GM21423 (cell line): Measurements from ENCODE around the gene ITPKC.
"Not testable (repeated sequence)": the region's sequence is repeated elsewhere in the genome, so short reads cannot be mapped to it uniquely, and the experiment has no call there.

Experiments
- ATAC-seq: cut with Tn5 transposase; IDR thresholded peaks from one replicate; pipeline ENCODE4 v1.9.1; 2021; ENCODE audit warnings: mild to moderate bottlenecking, moderate library complexity; ENCODE audit not compliant: unreplicated experiment

ITPKC gene

DNA sequence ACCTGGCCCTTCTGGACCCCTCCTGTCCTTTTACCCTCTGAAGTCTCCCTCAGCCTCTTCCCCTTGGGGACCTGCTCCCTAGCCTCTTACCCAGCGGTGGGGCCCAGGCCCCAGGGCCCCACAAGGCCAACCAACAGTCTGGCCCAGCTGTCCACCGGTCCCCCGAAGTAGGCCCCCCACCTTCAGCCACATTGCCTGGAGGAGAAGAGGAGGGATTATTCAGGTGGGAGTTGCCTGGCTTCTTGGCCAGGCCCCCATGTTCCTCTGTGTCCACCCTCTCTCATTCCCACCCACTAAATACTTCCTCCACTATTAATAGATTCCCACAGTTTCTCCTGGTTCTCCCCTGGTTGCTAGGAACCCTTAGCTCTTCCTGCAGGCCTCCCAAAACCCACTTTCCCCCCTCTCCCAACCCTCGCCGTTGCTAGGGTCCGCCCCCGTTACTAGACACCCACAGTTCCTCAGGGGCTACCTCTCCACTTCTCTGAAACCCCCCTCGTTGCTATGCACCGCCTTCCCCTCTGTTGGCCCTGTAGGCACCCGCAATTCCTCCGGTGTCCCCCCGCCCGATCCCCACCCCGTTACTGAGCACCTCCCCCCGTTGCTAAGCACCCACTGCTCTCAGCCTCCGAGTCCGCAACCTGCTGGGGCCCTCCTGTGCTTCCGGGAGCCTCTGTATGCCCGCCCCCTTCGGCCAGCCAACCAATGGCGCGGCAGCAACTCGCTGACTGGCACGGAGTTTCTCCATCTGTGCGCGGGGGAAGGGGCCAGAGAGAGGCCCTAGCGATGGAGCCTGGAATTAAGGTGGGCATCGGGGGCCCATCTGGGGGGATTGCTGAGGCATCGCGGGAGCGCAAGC, 2.2 kb upstream of the ITPKC start:
- peak; percentile 61 for ATAC-seq

DNA sequence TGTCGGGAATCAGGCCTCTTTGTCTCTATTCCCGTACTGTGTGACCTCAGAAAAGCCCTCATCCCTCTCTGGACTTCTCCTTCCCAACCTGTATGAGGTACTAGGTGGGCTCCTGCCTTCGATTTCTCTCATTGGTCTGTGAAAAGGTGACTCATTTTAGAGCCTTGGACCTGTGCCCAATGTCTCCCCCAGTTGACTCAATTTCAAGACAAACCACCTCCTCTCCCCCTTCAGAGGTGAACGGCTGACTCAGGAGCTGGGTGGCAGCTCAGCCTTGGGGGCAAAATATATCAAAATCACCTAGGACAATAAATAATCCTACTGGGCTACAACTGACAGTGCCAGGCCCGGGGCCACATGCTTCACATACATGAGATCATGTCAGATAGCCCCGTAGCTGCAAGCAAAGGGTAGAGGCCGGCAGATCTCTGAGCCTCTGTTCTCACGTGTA, 856 bp upstream of the ITPKC start:
- no peak for ATAC-seq

DNA sequence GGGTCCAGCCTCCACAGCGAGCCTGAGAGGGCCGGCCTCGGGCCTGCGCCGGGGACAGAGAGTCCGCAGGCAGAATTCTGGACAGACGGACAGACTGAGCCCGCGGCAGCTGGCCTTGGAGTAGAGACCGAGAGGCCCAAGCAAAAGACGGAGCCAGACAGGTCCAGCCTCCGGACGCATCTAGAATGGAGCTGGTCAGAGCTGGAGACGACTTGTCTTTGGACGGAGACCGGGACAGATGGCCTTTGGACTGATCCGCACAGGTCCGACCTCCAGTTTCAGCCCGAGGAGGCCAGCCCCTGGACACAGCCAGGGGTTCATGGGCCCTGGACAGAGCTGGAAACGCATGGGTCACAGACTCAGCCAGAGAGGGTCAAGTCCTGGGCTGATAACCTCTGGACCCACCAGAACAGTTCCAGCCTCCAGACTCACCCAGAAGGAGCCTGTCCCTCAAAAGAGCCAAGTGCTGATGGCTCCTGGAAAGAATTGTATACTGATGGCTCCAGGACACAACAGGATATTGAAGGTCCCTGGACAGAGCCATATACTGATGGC, 490 bp downstream of the ITPKC start:
- ATAC-seq: no peak

DNA sequence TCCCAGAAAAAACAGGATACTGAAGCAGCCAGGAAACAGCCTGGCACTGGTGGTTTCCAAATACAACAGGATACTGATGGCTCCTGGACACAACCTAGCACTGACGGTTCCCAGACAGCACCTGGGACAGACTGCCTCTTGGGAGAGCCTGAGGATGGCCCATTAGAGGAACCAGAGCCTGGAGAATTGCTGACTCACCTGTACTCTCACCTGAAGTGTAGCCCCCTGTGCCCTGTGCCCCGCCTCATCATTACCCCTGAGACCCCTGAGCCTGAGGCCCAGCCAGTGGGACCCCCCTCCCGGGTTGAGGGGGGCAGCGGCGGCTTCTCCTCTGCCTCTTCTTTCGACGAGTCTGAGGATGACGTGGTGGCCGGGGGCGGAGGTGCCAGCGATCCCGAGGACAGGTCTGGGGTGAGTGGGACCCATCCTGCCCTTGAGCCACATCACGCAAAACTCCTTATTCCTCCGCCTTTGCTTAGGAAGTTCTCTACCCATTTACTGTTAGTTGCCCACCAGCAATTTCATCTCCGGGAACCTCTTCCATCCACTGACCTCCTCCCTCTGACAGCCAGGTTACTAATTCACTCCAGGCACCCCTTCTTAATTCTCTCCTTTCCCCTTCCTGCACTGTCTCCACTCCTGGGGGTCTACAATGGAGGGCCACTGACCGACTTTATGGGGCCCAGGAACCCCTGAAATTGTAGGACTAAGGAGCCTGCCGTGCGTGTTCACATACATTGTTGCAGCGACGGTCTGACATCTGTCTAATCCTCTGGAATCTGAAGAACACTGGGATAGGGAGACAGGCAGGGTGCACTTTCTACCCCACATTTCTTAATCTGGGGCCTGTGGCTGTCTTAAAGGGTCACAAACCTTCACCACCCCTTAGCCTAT, 1.2 kb downstream of the ITPKC start:
- ATAC-seq: no peak

DNA sequence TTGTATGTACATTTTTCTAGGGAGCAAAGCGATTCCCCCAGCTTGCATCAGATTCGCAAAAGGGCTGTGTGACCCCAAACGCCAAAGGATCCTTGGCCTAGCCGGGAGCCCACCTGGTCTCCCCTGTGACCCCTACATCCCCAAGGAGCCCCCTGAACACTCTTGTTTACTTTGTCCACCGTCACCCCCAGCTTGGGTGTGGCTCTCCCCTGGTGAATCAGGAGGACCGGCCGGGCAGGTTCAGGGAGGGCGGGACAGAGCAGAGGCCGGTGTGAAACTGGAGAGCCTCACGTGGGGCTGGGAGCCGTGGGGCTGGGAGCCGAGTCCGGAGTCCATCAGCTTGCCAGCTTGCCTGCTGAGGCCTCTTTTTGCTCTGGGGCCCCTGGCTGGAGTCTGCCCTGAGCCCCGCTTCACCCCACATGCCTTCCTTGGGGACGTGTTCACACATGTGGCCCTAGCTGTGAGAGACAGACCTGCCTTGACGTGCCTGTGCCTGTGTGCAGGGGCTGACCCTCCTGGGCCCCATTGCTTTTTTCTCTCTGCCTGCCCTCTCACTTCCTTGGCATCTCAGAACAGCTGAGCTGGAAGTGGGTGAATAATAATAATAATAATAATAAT, 2.0 kb downstream of the ITPKC start:
- no peak for ATAC-seq

DNA sequence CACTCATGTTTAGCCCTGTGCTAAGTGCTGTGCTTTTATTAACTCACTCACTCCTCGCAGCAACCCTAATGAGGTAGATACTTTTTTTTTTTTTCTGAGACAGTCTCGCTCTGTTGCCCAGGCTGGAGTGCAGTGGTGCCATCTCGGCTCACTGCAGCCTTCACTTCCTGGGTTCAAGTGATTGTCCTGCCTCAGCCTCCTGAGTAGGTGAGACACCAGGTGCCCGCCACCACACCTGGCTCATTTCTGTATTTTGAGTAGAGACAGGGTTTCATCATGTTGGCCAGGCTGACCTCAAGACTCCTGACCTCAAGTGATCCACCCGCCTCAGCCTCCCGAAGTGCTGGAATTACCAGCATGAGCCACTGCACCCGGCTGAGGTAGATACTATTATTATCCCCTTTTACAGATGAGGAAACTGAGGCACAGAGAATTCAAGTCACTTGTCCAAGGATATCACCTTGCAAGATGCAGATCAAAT, 2.5 kb downstream of the ITPKC start:
- ATAC-seq: no peak

DNA sequence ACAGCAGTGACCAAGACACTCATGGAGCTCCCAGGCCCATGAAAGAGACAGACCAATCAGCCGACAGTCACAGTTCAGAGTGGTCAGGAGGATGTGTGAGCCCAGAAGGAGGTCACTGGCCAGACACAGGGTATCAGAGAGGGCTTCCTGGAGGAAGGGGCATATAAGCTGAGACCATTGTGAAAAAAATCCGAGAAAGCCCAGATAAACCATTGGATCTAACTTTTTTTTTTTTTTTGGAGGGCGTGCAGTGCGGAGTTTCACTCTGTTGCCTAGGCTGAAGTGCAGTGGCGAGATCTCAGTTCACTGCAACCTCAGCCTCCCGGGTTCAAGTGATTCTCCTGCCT, 4.2 kb downstream of the ITPKC start:
- no peak for ATAC-seq

DNA sequence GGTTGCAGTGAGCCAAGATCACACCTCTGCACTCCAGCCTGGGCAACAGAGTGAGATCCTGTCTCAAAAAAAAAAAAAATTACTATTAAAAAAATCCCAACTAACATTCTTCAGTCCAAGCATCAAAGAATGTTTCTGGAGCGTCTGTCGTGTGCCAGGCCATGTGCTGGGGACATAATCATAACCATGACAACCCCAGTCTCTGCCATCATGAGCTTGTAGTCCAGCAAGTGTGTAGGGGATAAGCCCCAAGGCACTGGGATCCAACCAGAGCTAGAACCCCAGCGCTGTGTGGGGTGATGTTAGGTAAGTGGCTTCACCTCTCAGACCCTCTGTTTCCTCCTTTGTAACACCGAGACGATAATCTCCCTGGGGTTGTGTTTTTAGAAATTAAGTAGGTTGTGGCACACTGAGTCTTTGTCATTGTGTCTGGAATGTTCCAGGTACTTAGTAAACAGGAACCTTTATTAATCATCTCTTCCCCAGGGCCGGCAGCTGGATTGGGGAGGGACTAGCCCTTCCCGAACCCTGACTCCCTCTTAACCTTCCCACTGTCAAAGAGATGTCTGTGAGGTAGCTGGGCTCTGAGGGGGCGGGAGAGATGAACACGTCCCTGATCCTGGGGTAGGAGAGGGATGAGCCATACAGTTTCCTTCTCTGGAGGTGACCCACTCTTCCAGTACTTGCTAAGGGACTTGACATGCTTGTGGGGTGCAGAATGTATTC, 5.2 kb downstream of the ITPKC start:
- ATAC-seq: no peak

DNA sequence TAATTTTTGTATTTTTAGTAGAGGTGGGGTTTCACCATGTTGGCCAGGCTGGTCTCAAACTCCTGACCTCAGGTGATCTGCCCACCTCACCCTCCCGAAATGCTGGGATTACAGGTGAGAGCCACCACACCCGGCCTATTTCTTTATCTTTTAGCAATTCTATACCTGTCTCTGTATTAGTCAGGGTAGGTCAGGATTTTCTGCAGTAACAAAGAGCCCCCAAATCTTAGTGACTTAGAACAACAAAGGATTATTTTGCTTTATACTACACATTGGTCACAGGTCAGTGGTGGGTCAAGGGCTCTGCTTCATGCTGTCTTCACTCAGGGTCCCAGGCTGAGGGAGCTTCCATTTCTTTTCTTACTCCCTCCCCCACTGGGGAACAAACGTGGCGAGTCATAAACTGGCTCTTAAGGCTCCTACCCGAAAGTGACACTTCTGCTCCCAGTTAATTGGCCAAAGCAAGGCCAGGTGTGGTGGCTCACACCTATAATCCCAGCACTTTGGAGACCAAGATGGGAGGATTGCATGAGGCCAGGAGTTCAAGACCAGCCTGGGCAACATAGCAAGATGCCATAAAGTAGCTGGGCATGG, 6.8 kb downstream of the ITPKC start:
- ATAC-seq: no peak

DNA sequence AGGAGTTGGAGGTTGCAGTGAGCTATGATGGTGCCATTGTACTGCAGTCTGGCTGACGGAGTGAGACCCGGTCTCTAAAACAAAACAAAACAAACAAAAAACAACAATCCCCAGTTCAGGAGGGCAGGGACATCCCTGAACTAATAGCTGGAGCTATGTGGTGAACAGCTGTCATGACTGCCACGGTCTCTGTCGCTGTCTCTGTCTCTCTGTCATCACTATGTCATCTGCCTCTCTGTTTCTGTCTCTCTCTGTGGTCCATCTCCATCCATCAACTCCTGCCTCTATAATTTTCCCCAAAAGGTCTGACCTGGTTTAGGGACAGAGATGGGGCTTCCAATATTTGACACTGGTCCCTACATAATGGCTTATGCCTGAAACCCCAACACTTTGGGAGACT, 7.4 kb downstream of the ITPKC start:
- no peak for ATAC-seq

DNA sequence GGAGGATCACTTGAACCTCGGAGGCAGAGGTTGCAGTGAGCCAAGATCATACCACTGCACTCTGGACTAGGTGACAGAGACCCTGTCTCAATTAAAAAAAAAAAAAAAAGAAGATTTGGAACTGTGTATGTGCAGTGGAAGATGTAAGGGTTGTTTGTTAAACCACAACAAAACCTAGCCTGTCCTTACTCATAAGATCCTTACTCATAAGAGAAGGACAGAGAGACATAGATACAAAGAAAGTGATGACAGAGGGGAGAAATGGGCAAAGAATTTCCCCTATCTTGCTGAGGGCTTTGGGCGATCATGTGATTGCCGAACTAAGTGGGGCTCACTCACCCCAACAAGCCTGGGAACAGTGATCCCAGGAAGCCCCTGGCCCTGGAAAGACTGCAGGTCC, 7.9 kb downstream of the ITPKC start:
- ATAC-seq: no peak

DNA sequence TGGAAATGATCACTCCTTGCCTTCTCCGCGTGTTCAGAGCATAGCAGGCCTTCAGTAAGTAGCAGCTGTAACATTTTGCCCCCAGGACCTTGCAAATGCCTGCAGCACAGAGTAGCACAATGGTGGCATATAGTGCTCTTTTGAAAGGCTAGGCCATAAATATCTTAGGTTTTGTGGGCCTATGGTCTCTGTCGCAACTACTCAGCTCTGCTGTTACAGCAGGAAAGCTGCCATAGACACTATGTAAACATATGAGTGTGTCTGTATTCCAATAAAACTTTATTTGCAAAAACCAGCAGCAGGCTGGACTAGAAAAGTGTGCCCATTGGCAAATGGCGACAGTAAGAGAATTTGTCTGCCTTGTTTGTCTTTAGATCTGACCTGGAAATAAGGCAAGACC, 9.4 kb downstream of the ITPKC start:
- no peak for ATAC-seq

DNA sequence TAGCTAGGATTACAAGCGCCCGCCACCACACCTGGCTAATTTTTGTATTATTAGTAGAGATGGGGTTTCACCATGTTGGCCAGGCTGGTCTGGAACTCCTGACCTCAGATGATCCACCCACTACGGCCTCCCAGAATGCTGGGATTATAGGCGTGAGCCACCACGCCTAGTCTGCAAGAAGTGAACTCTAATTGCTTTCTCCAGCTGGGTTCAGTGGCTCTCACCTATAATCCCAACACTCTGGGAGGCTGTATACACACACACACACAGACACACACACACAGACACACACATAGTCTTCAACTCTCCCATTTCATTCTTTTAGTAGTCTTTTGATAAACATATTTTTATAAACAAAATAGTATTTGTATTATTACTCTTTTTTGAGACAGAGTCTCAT, 13.2 kb downstream of the ITPKC start:
- not testable (repeated sequence) for ATAC-seq

DNA sequence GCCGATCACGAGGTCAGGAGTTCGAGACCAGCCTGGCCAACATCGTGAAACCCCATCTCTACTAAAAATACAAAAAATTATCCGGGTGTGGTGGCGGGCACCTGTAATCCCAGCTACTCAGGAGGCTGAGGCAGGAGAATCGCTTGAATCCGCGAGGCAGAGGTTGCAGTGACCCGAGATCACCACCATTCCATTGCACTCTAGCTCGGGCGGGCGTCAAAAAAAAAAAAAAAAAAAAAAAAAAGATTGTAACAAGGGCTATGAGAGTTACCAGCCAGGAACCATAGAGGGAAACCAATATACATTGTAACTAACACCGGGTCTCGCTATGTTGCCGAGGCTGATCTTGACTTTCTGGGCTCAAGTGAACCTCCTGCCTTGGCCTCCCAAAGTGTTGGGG, 15.4 kb downstream of the ITPKC start:
- not testable (repeated sequence) for ATAC-seq

DNA sequence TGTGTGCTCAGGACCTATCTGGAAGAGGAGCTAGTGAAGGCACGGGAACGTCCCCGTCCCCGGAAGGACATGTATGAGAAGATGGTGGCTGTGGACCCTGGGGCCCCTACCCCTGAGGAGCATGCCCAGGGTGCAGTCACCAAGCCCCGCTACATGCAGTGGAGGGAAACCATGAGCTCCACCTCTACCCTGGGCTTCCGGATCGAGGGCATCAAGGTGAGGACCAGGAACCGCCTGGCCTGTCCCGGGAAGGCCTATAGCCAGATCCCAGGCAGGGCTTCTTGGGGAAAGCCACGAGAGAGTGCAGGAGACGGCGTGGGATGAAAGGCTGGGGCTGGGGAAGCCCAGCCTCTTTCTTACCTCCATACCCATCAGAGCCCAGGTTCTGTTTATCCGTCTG, 16.2 kb downstream of the ITPKC start:
- ATAC-seq: no peak

DNA sequence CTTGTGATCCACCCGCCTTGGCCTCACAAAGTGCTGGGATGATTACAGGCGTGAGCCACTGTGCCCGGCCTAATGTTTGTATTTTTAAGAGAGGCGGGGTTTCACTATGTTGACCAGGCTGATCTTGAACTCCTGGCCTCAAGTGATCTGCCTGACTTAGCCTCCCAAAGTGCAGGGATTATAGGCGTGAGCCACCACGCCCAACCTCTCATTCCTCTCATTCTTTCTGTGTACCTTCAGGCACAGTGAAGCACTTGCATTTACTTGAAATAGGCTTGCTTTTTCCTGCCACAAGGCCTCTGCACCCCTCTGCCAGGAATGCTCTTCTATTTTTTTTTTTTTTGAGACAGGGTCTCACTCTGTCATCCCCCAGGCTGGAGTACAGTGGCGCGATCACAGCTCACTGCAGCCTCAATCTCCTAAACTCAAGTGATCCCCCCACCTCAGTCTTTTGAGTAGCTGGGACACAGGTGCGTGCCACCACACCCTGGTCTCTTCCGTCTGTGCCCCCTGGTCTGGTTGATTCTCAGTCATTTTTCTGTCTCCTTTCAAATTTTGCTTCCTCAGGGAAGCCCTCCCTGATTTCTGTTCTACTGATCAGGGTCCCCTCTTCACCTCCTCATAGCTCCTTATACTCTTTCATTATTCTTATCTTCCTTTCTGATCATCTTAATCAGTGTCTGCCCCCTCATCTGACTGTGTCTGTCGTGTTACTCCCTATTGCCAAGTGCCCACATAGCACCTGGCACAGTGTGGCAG, 18.3 kb downstream of the ITPKC start:
- no peak for ATAC-seq

DNA sequence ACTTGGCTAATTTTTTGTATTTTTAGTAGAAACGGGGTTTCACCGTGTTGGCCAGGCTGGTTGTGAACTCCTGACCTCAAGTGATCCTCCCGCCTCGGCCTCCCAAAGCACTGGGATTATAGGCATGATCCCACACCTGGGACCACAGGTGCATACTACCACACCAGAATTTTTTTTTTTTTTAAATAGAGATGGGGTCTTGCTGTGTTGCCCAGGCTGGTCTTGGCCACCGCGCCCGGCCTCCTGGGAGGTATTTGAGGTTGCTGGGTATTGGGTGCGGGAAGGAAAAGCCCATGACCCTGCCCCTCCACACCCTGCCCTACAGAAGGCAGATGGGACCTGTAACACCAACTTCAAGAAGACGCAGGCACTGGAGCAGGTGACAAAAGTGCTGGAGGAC, 19.7 kb downstream of the ITPKC start:
- ATAC-seq: no peak

DNA sequence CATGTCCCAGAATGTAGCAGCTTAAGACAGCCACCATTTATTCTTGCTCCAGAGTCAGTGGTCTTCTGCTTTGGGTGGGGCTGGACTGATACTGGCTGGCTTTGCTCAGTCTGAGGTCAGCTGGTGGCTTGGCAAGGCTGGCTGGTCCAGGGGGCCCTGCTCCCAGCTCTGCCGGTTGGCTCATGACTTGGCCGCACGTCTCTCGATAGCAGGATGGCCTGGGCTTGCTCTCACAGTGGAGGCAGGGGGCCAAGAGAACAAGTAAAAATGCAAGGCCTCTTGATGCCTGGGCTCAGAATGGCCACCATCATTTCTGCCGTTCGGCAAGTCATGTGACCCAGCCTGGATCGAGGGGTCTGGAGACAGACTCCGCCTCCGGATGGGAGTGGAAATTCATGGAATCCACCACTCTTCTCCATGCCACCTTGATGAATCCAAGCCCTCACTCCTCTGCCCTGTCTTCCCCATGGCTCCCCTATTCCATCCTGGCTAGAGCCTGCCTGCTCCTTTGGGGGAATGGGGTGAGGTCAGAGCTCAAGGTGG, 20.3 kb downstream of the ITPKC start:
- no peak for ATAC-seq
